Pancreas (tissue), 10 donors: ENCODE data around the gene BCAP31. TPM values are rescaled to one million over a fixed set of nuclear protein-coding genes. Genes with fewer than 3 reads are reported as not detected.
"Not testable (repeated sequence)": the region's sequence is repeated elsewhere in the genome, so short reads cannot be mapped to it uniquely, and the experiment has no call there.

Experiments
- ATAC-seq, 4 donors: fragments of 200-7000 bp; cut with Tn5 transposase; one replicate each; pipeline versions ENCODE4 v1.8.0 to v1.9.1; 2020; ENCODE audit warnings: mild to moderate bottlenecking in 4 of 4, moderate library complexity in 4 of 4
- DNase-seq, 6 donors: peaks; one replicate each; pipeline ENCODE4 v3.0.0-alpha.2; 2020
- FAIRE-seq: peaks from 2 replicates; lab custom pipeline; 2012; peaks lifted over from hg19 to GRCh38; lab: Jason Lieb, UNC
- H3K27ac ChIP-seq, 4 donors: fragments of 200-600 bp; sonication (generic); 1 replicate in 3 of 4; 2 replicates in 1 of 4; pipeline versions ENCODE4 v1.5.0 to v1.8.0; 2020
- H3K27me3 ChIP-seq, 4 donors: fragments of 200-600 bp; one replicate each; pipeline ENCODE4 v1.8.0; 2021
- H3K36me3 ChIP-seq, 3 donors: fragments of 200-600 bp; sonication (generic) in 1 of 3; one replicate each; pipeline versions ENCODE4 v1.5.0 to v1.8.0; 2020 to 2021
- H3K4me1 ChIP-seq, 3 donors: fragments of 200-600 bp; one replicate each; pipeline ENCODE4 v1.8.0; 2021
- H3K4me3 ChIP-seq, 4 donors: fragments of 200-600 bp; sonication (generic) in 2 of 4; one replicate each; pipeline versions ENCODE4 v1.5.0 to v1.8.0; 2020 to 2021
- H3K9me3 ChIP-seq, 4 donors: fragments of 200-600 bp; one replicate each; pipeline ENCODE4 v1.8.0; 2021
- CTCF ChIP-seq, 4 donors: fragments of 200-600 bp; sonication (generic) in 3 of 4; IDR thresholded peaks; one replicate each; pipeline versions ENCODE4 v1.5.0 to v1.8.0; 2021; ENCODE audit warnings: antibody characterized with exemption in 4 of 4
- WGBS, 2 donors: extraction: QIAGEN DNeasy Blood & Tissue Kit; methylation state at CpG; one replicate each; pipeline ENCODE4 v1.1.7; 2013; 5-methylcytosine and 5-hydroxymethylcytosine counted together
- intact Hi-C, 3 donors: fragments of 100-400 bp; cut with DNase I; formaldehyde crosslinking; loops; one replicate each; pipeline versions ENCODE4 v1.11.1 to v1.14.2; 2022
- polyA plus RNA-seq, 2 donors: library from polyadenylated mRNA; stranded (reverse); fragments of 200-250 nt; gene quantifications; one replicate each; pipeline ENCODE4 v1.2.3, GENCODE V29; 2013
- total RNA-seq, 6 donors: library from RNA; stranded (reverse); fragmentation: NEBNext Ultra II Directional in 4 of 6; extraction: Animal tissue kit (Norgen Biotek cat#: 25700) in 4 of 6; gene quantifications; one replicate each; pipeline versions ENCODE4 v1.2.1 to v1.2.4, GENCODE V29; 2021 to 2023
- donor health status: healthy with polysubstance abuse.
- donor health status: DM: no; HTN: no; CAD: no; lungs with moderate emphysema.
- donor health status: DM: no; HTN: no; CAD: no.
- donor health status: control.
- donor health status: control.
- donor health status: Bipolar disorder and iron deficiency.
- donor health status: DM: yes; HTN: yes; CAD: no.
- donor health status: DM: no; HTN: no; CAD: no.
- donor health status: DM: no; HTN: no; CAD: no.
- donor health status: DM: yes; HTN: yes; CAD: no.

BCAP31 gene
- total and polyA plus RNA-seq, 8 donors: 66.3 to 118 (median 85.6) TPM

DNA sequence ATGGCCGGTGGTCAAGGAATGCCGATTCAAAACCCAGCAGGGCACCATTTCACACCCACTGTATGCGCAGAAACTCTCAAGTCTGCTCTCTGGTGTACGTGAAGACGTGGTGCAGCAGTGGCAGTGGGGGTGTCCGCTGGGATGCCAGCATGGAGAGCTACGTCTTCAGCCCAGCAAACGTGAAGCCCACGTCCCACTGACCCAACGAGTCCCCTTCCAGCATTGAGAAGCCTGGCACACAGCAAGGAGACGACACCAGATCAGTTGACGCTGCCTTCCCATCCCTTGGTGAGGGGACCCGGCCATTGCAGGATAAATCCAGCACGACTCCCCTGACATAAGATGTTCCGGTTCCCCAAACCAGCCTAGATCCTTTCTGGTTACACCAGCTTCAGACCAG lies 37.7 kb upstream of the BCAP31 start:
- H3K27me3 ChIP-seq: peaks cover 0 to 5% (median 0%) of the 10 kb centered on the region in 4 donors

DNA sequence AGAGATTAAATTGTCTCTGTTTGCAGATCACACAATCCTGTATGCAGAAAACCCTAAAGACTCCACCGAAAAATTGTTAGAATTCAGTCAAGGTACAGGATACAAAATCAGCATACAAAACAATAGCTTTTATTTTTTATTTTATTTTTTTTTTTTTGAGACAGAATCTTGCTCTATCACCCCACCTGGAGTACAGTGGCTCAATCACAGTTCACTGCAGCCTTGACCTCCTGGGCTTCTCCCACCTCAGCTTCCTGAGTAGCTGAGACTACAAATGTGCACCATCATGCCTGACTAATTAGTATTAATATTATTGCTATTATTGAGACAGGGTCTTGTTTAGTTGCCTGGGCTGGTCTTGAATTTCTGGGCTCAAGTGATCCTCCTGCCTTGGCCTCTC lies 30.9 kb upstream of the BCAP31 start:
- Histone ChIP-seq H3K9me3 (no peaks in the 10 kb centered on the region), H3K4me1 (no peaks in the 10 kb centered on the region), H3K27me3 (peaks cover 0 to 4% (median 2%) of the 10 kb centered on the region in 4 donors), H3K4me3 (no peak overlapping the region), H3K36me3 (no peaks in the 10 kb centered on the region), H3K27ac (no peak overlapping the region)
- WGBS, 2 donors: 77 to 82% methylated on average over 1 of the region's 1 CpG
- ATAC-seq (no peak), DNase-seq (no peak), FAIRE-seq (no peak)
- no peak for TF ChIP-seq CTCF (IDR thresholded peaks at IDR 0.05)
- intact Hi-C loops: no loop called here

More for the DNA sequence above, 37.7 kb upstream of the BCAP31 start:
- ATAC-seq: no peak
- intact Hi-C loops: loop anchor here in 1 of 3 donors (10.0 kb wide), 1 partner anchor 193 kb away; no protein-coding TSS in a partner anchor
- Histone ChIP-seq H3K4me1 (no peaks in the 10 kb centered on the region), H3K36me3 (no peaks in the 10 kb centered on the region), H3K9me3 (no peaks in the 10 kb centered on the region), H3K4me3 (no peak overlapping the region), H3K27ac (no peak overlapping the region)
- DNase-seq: no peak
- FAIRE-seq: no peak
- 80% methylated on average over 15 of the region's 15 CpGs for WGBS, 2 donors
- no peak for TF ChIP-seq CTCF (IDR thresholded peaks at IDR 0.05)

- H3K4me3 ChIP-seq: no peak overlapping the region
- H3K4me1 ChIP-seq: no peaks in the 10 kb centered on the region
- H3K27ac ChIP-seq: no peak overlapping the region
- TF ChIP-seq CTCF (IDR thresholded peaks at IDR 0.05): no peak
- FAIRE-seq: no peak
- ATAC-seq: no peak
- H3K9me3 ChIP-seq: no peaks in the 10 kb centered on the region
- H3K36me3 ChIP-seq: no peaks in the 10 kb centered on the region
- DNase-seq: no peak
- 69 to 71% methylated on average over 12 of the region's 12 CpGs for WGBS, 2 donors
- intact Hi-C loops: no loop called here
- peaks cover 0 to 4% (median 0%) of the 10 kb centered on the region in 4 donors for H3K27me3 ChIP-seq
Observed at GRCh38 chrX:153750127-153750774, 26.1 kb upstream of the BCAP31 start.

DNA sequence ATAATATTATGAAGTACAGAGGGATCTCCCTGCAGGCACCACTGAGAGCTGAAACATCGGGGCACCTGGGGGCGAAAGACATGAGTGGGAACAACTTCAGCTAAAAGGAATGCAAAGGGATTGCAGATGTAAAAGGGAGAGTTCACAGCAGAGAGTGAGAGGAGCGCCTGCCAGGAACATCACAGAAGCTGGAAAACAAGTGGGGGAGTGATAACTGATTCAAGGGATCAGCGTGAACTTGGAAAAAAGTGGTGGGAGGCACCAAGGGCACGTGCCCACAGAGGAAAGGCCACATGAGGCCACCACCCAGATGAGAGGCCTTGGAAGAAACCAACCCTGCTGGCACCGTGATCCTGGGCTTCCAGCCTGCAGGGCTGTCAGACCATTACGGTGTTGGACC lies 24.8 kb upstream of the BCAP31 start:
- intact Hi-C loops, FAIRE-seq, H3K36me3 ChIP-seq, ATAC-seq, H3K27me3 ChIP-seq, H3K9me3 ChIP-seq, H3K4me3 ChIP-seq, H3K4me1 ChIP-seq, H3K27ac ChIP-seq, DNase-seq: not testable (repeated sequence)
- 82 to 86% methylated on average over 7 of the region's 7 CpGs for WGBS, 2 donors

DNA sequence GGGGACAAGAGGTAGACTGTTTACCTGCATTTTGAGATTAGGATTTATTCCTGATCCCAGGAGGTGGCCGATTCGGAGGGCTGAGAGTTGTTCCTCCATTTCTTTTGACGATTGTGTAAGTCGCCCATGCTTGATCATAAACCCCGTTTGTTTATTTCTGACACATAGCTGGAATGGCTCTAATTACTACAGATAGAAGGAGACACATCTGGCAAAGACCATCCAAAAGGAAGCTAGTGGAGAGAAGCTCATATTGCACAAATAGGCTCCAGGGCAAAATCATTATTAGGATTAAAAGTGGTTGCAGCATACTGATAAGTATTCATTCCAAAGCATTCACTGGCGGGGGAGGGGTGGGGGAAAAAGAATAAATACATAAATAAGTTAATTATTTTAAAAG lies 22.8 kb upstream of the BCAP31 start:
- 42 to 65% methylated on average over 6 of the region's 6 CpGs for WGBS, 2 donors
- ATAC-seq, H3K4me1 ChIP-seq, intact Hi-C loops, H3K27me3 ChIP-seq, H3K27ac ChIP-seq, H3K4me3 ChIP-seq, DNase-seq, H3K9me3 ChIP-seq, H3K36me3 ChIP-seq, FAIRE-seq: not testable (repeated sequence)

GRCh38 chrX:153746359-153746758 lies 22.2 kb upstream of the BCAP31 start:
- no peak for TF ChIP-seq CTCF (IDR thresholded peaks at IDR 0.05)
- ATAC-seq: no peak
- WGBS, 2 donors: 68 to 74% methylated on average over 3 of the region's 3 CpGs
- intact Hi-C loops: no loop called here
- H3K27ac ChIP-seq: no peak overlapping the region
- no peaks in the 10 kb centered on the region for H3K9me3 ChIP-seq
- H3K36me3 ChIP-seq: no peaks in the 10 kb centered on the region
- H3K4me3 ChIP-seq: no peak overlapping the region
- no peak for FAIRE-seq
- peaks cover 0 to 4% (median 0%) of the 10 kb centered on the region in 4 donors for H3K27me3 ChIP-seq
- H3K4me1 ChIP-seq: no peaks in the 10 kb centered on the region
- DNase-seq: no peak

- not testable (repeated sequence) for FAIRE-seq
- WGBS, 2 donors: 32 to 54% methylated on average over 9 to 12 of the region's 12 CpGs
- DNase-seq: peak in 1 of 6 donors; percentile 55
Observed at GRCh38 chrX:153745067-153745433, 20.9 kb upstream of the BCAP31 start.

More at GRCh38 chrX:153745067-153745433, 20.9 kb upstream of the BCAP31 start:
- ATAC-seq, H3K27ac ChIP-seq, H3K27me3 ChIP-seq, intact Hi-C loops, H3K4me3 ChIP-seq, H3K4me1 ChIP-seq, H3K36me3 ChIP-seq, H3K9me3 ChIP-seq: not testable (repeated sequence)
